ENCODE results near the gene GPR35. TPM values are rescaled to one million over a fixed set of nuclear protein-coding genes. Genes with fewer than 3 reads are reported as not detected.

Gene GPR35
- polyA plus RNA-seq, 3 donors = 30.6 to 37.8 (median 36.3) TPM

DNA sequence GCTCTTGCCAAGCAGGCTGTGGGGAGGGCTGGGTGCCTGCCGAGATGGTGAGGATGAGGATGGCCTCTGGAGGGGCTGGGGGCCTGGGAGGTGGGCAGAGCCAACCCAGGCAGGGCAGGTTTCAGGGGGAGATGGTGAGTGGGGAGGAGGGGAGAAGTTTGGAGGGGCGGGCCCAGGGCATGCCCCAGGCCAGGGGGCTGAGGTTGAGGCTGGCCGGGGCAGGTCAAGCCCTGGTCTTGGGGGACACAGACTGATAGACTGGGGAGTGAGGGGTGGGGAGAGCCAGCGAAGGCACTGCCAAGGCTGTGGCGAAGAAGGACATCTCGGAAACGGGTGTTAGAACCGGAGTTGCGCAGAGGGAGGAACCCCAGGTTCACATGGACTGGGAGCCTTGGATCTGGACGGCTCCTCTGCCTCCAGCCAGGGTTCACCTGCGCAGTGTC is 26.1 kb upstream of the GPR35 start:
- Histone ChIP-seq H3K36me3 (replicated peaks in 1 of 2; ENCODE audit: control insufficient read depth in 1 of 2, insufficient read depth in 2 of 2, low read length in 2 of 2) (peaks cover 51 to 81% of the 10 kb centered on the region in 2 donors), H3K79me2 (ENCODE audit: insufficient read depth, low read length) (peaks cover 3% of the 10 kb centered on the region)
- TF ChIP-seq, protein P1, sequence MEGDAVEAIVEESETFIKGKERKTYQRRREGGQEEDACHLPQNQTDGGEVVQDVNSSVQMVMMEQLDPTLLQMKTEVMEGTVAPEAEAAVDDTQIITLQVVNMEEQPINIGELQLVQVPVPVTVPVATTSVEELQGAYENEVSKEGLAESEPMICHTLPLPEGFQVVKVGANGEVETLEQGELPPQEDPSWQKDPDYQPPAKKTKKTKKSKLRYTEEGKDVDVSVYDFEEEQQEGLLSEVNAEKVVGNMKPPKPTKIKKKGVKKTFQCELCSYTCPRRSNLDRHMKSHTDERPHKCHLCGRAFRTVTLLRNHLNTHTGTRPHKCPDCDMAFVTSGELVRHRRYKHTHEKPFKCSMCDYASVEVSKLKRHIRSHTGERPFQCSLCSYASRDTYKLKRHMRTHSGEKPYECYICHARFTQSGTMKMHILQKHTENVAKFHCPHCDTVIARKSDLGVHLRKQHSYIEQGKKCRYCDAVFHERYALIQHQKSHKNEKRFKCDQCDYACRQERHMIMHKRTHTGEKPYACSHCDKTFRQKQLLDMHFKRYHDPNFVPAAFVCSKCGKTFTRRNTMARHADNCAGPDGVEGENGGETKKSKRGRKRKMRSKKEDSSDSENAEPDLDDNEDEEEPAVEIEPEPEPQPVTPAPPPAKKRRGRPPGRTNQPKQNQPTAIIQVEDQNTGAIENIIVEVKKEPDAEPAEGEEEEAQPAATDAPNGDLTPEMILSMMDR (IDR thresholded peaks at IDR 0.05) = no peak

DNA sequence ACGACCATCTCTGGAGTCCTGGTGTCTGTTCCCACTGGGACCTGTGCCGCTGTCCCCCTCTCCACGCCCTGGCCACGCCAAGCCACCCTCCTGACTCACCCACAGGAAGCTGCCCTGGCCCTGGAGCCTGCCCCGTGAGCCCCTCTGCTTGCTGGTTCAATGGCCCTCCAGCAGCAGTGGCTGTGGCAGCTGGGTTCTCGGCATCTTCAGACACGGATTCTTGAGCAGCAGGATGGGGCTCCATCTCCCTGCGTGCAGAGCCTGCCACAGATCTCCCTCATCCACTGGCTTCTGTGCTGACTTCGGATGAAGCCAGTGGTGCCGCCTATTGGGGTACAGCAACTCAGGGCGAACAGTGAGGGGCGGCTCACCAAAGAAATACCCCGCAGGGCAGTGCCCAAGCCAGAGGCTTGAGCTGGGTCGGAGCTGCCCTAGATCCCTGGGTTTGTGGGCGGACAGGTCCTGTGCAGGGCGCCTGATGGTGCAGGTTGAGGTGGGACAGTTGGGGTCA is 24.8 kb upstream of the GPR35 start:
- Histone ChIP-seq H2AFZ (ENCODE audit: insufficient read depth, low read depth, low read length, poor library complexity, severe bottlenecking) (no peak overlapping the region), H4K20me1 (ENCODE audit: insufficient read depth, low read length) (no peaks in the 10 kb centered on the region), H3K9ac (ENCODE audit: insufficient read depth, low read length, poor library complexity, severe bottlenecking) (no peak overlapping the region), H3K9me3 (replicated peaks in 1 of 2; ENCODE audit: control insufficient read depth in 1 of 2, insufficient read depth in 1 of 2, low read length in 2 of 2) (no peaks in the 10 kb centered on the region), H3K27ac (ENCODE audit: low read depth in 1 of 2, low read length in 2 of 2) (no peak overlapping the region), H3K4me2 (replicated peaks; ENCODE audit: extremely low read depth, low read length, poor library complexity, severe bottlenecking) (no peak overlapping the region), H3K4me1 (ENCODE audit: control insufficient read depth in 1 of 2, insufficient read depth in 2 of 2, low read length in 2 of 2) (peaks cover 9 to 11% of the 10 kb centered on the region in 2 donors), H3K27me3 (ENCODE audit: control insufficient read depth in 2 of 2, insufficient read depth in 2 of 2, low read length in 2 of 2) (no peaks in the 10 kb centered on the region), H3K4me3 (replicated peaks in 1 of 3; ENCODE audit: low read depth in 2 of 3, low read length in 3 of 3) (no peak overlapping the region), H3K36me3 (replicated peaks in 1 of 2; ENCODE audit: control insufficient read depth in 1 of 2, insufficient read depth in 2 of 2, low read length in 2 of 2) (peaks cover 41 to 68% of the 10 kb centered on the region in 2 donors), H3K79me2 (ENCODE audit: insufficient read depth, low read length) (no peaks in the 10 kb centered on the region)
- Mint-ChIP-seq H3K4me1 (peaks cover 9% of the 10 kb centered on the region), H3K27ac (peak overlapping the region in 1 of 7 donors; percentile 46), H3K9me3 (no peaks in the 10 kb centered on the region), H3K36me3 (peaks cover 32 to 57% of the 10 kb centered on the region in 2 donors), H3K27me3 (ENCODE audit: low read depth in 3 of 3) (peaks cover 0 to 4% (median 0%) of the 10 kb centered on the region in 3 donors), H3K4me3 (no peak overlapping the region)
- no peak for DNase-seq
- 94% methylated on average over 16 of the region's 16 CpGs for WGBS (ENCODE audit: insufficient coverage)
- TF ChIP-seq, protein P1 (IDR thresholded peaks at IDR 0.05) = no peak
- intact Hi-C loops (cut with micrococcal nuclease) = loop anchor here in 1 of 2 donors (10.0 kb wide), 1 partner anchor 64 kb away; no protein-coding TSS in a partner anchor

More for the DNA sequence above, 26.1 kb upstream of the GPR35 start:
- Histone ChIP-seq H3K27me3 (ENCODE audit: control insufficient read depth in 2 of 2, insufficient read depth in 2 of 2, low read length in 2 of 2) (no peaks in the 10 kb centered on the region), H3K9me3 (replicated peaks in 1 of 2; ENCODE audit: control insufficient read depth in 1 of 2, insufficient read depth in 1 of 2, low read length in 2 of 2) (no peaks in the 10 kb centered on the region), H3K4me3 (replicated peaks in 1 of 3; ENCODE audit: low read depth in 2 of 3, low read length in 3 of 3) (no peak overlapping the region), H3K4me2 (replicated peaks; ENCODE audit: extremely low read depth, low read length, poor library complexity, severe bottlenecking) (no peak overlapping the region), H3K27ac (ENCODE audit: low read depth in 1 of 2, low read length in 2 of 2) (no peak overlapping the region), H4K20me1 (ENCODE audit: insufficient read depth, low read length) (peaks cover 13% of the 10 kb centered on the region), H3K4me1 (ENCODE audit: control insufficient read depth in 1 of 2, insufficient read depth in 2 of 2, low read length in 2 of 2) (peaks cover 4% of the 10 kb centered on the region in 2 donors), H2AFZ (ENCODE audit: insufficient read depth, low read depth, low read length, poor library complexity, severe bottlenecking) (no peak overlapping the region), H3K9ac (ENCODE audit: insufficient read depth, low read length, poor library complexity, severe bottlenecking) (no peak overlapping the region)
- Mint-ChIP-seq H3K36me3 (peaks cover 36 to 68% of the 10 kb centered on the region in 2 donors), H3K9me3 (no peaks in the 10 kb centered on the region), H3K27me3 (ENCODE audit: low read depth in 3 of 3) (peaks cover 0 to 3% (median 0%) of the 10 kb centered on the region in 3 donors), H3K27ac (no peak overlapping the region), H3K4me3 (no peak overlapping the region), H3K4me1 (peaks cover 3% of the 10 kb centered on the region)
- WGBS (ENCODE audit: insufficient coverage) = 93% methylated on average over 3 of the region's 11 CpGs
- no peak for DNase-seq
- intact Hi-C loops (cut with micrococcal nuclease) = no loop called here

All from CD14-positive monocyte (primary cell).